Measurements from ENCODE around the gene DACT2.

The DACT2 gene

GRCh38 chr6:168261234-168261633 lies 58.3 kb downstream of the DACT2 start:
- DNase-seq: no peak

GRCh38 chr6:168260420-168260987 lies 59.1 kb downstream of the DACT2 start:
- no peak for DNase-seq

- no peak for DNase-seq
Observed at GRCh38 chr6:168258795-168259194, 60.8 kb downstream of the DACT2 start.

GRCh38 chr6:168256940-168257339 lies 62.6 kb downstream of the DACT2 start:
- DNase-seq: no peak
